ENCODE results near the gene MAPK13.

Gene MAPK13

GRCh38 chr6:36128793-36129192 lies 1.5 kb upstream of the MAPK13 start:
- TF ChIP-seq USF1 (IDR thresholded peaks at IDR 0.05) = no peak
- TF ChIP-seq NFIC (IDR thresholded peaks at IDR 0.05) = no peak
- no peak for TF ChIP-seq EGR1 (IDR thresholded peaks at IDR 0.05)
- no peak for TF ChIP-seq ZBTB7A (IDR thresholded peaks at IDR 0.05; ENCODE audit: low read depth)

GRCh38 chr6:36130667-36131510 lies 576 bp downstream of the MAPK13 start:
- TF ChIP-seq CREB1 (IDR thresholded peaks at IDR 0.05; ENCODE audit: low read depth) (no peak), NFIC (IDR thresholded peaks at IDR 0.05) (no peak), YY1 (IDR thresholded peaks at IDR 0.05; ENCODE audit: low read depth) (0 out of 2 replicates have a peak, but pooled peaks have one; percentile 38), TCF12 (IDR thresholded peaks at IDR 0.05; ENCODE audit: low read depth) (no peak)

GRCh38 chr6:36131511-36132245 lies 1.4 kb downstream of the MAPK13 start:
- TF ChIP-seq NFIC (IDR thresholded peaks at IDR 0.05) (peak; percentile 58), FOXM1 (IDR thresholded peaks at IDR 0.05; ENCODE audit: borderline replicate concordance, low read depth) (no peak)

- no peak for TF ChIP-seq CEBPB (IDR thresholded peaks at IDR 0.05)
- no peak for TF ChIP-seq TEAD4 (IDR thresholded peaks at IDR 0.05)
- no peak for TF ChIP-seq ZBTB7A (IDR thresholded peaks at IDR 0.05; ENCODE audit: low read depth)
- TF ChIP-seq EGR1 (IDR thresholded peaks at IDR 0.05) = no peak
- no peak for TF ChIP-seq EP300 (IDR thresholded peaks at IDR 0.05; ENCODE audit: borderline replicate concordance)
- TF ChIP-seq TCF12 (IDR thresholded peaks at IDR 0.05; ENCODE audit: low read depth) = no peak
These were observed 2.1 kb downstream of the MAPK13 start for GRCh38 chr6:36132246-36132895.

- TF ChIP-seq NFIC (IDR thresholded peaks at IDR 0.05) (no peak), RAD21 (IDR thresholded peaks at IDR 0.05; ENCODE audit: low read depth) (no peak), USF1 (IDR thresholded peaks at IDR 0.05) (no peak), CREB1 (IDR thresholded peaks at IDR 0.05; ENCODE audit: low read depth) (no peak), REST (IDR thresholded peaks at IDR 0.05; ENCODE audit: low read depth) (no peak), MAX (IDR thresholded peaks at IDR 0.05) (no peak), FOXM1 (IDR thresholded peaks at IDR 0.05; ENCODE audit: borderline replicate concordance, low read depth) (no peak), ZBTB7A (IDR thresholded peaks at IDR 0.05; ENCODE audit: low read depth) (no peak), TAF1 (IDR thresholded peaks at IDR 0.05; ENCODE audit: low read depth) (no peak), TEAD4 (IDR thresholded peaks at IDR 0.05) (no peak), EP300 (IDR thresholded peaks at IDR 0.05; ENCODE audit: borderline replicate concordance) (no peak), YY1 (IDR thresholded peaks at IDR 0.05; ENCODE audit: low read depth) (no peak), TCF12 (IDR thresholded peaks at IDR 0.05; ENCODE audit: low read depth) (no peak), CEBPB (IDR thresholded peaks at IDR 0.05) (no peak), EGR1 (IDR thresholded peaks at IDR 0.05) (no peak)
These were observed 2.8 kb downstream of the MAPK13 start for GRCh38 chr6:36133148-36133547.

GRCh38 chr6:36133912-36134311 lies 3.6 kb downstream of the MAPK13 start:
- TF ChIP-seq EGR1 (IDR thresholded peaks at IDR 0.05) (no peak), USF1 (IDR thresholded peaks at IDR 0.05) (no peak), EP300 (IDR thresholded peaks at IDR 0.05; ENCODE audit: borderline replicate concordance) (no peak), TAF1 (IDR thresholded peaks at IDR 0.05; ENCODE audit: low read depth) (no peak), TEAD4 (IDR thresholded peaks at IDR 0.05) (no peak), TCF12 (IDR thresholded peaks at IDR 0.05; ENCODE audit: low read depth) (no peak), CEBPB (IDR thresholded peaks at IDR 0.05) (no peak), CREB1 (IDR thresholded peaks at IDR 0.05; ENCODE audit: low read depth) (no peak), REST (IDR thresholded peaks at IDR 0.05; ENCODE audit: low read depth) (no peak)
